Measurements from ENCODE around the gene ITPR1.

DNA sequence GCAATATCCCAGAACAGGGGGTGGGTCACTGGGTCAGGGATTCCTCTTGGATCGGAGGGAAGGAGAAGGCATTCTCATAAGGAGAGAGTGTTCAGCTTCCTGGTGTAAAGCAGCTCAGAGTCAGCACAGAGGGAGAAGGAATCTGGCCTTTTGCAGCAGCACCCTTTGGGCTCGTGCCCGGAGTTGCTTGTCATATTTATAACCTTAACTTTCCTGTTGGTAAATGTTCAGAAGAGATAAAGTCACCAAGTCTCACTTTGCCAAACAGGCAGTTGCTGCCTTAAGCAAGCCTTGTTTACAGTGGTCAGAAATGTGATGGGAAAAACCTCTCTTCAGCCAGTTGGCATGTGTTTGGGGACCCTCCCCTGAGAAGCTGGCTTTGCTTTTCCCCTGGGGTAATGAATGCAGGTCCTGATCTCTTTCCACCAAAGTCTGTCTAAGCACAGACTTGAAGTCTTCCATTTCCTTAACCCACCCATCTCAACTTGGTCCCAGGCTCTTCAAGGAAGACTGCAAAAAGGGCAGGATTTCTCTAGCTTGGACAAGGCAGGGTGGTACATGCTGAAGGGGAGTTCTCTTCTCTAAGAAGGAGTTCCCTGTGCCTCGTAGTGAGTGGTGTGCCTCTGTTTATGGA is 279.1 kb downstream of the ITPR1 start:
- TF ChIP-seq, protein P1, sequence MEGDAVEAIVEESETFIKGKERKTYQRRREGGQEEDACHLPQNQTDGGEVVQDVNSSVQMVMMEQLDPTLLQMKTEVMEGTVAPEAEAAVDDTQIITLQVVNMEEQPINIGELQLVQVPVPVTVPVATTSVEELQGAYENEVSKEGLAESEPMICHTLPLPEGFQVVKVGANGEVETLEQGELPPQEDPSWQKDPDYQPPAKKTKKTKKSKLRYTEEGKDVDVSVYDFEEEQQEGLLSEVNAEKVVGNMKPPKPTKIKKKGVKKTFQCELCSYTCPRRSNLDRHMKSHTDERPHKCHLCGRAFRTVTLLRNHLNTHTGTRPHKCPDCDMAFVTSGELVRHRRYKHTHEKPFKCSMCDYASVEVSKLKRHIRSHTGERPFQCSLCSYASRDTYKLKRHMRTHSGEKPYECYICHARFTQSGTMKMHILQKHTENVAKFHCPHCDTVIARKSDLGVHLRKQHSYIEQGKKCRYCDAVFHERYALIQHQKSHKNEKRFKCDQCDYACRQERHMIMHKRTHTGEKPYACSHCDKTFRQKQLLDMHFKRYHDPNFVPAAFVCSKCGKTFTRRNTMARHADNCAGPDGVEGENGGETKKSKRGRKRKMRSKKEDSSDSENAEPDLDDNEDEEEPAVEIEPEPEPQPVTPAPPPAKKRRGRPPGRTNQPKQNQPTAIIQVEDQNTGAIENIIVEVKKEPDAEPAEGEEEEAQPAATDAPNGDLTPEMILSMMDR (IDR thresholded peaks at IDR 0.05): no peak
- TF ChIP-seq POLR2A (IDR thresholded peaks at IDR 0.05): no peak

All from thyroid gland (tissue), 4 donors.